Motor neuron (in vitro differentiated cells): ENCODE measurements around the gene NFATC1. TPM values are rescaled to one million over a fixed set of nuclear protein-coding genes. Genes with fewer than 3 reads are reported as not detected.
A peak's percentile ranks its signal among the peaks of the same experiment; 100 is the strongest.
"Not testable (repeated sequence)": the region's sequence is repeated elsewhere in the genome, so short reads cannot be mapped to it uniquely, and the experiment has no call there.

Experiments
- ATAC-seq, 8 experiments: fragments of 200-7000 bp; cut with Tn5 transposase; replicated peaks in 6 of 8; 2 replicates each; pipeline ENCODE4 v1.8.0; 2021; ENCODE audit warnings: mild to moderate bottlenecking in 8 of 8, moderate library complexity in 8 of 8
- H3K27ac ChIP-seq, 2 donors: fragments of 250-450 bp; sonication (Bioruptor Pico); 2 replicates each; pipeline ENCODE4 v1.9.0; 2021; ENCODE audit warnings: antibody characterized with exemption in 2 of 2, mild to moderate bottlenecking in 2 of 2, moderate library complexity in 1 of 2
- H3K4me1 ChIP-seq, 2 donors: fragments of 250-450 bp; sonication (Bioruptor Pico); replicated peaks in 1 of 2; 2 replicates each; pipeline ENCODE4 v1.6.1; 2021; ENCODE audit warnings: antibody characterized with exemption in 2 of 2, mild to moderate bottlenecking in 2 of 2, moderate library complexity in 1 of 2
- H3K4me3 ChIP-seq, 5 donors: fragments of 250-450 bp; sonication (Bioruptor Pico); 2 replicates each; pipeline ENCODE4 v1.9.0; 2021; ENCODE audit warnings: antibody characterized with exemption in 5 of 5, mild to moderate bottlenecking in 5 of 5, moderate library complexity in 4 of 5
- WGBS, 10 experiments: fragments of 450-650 bp; shearing (Covaris generic); methylation state at CpG; one replicate each; pipeline ENCODE4 v1.0.0; 2022; 5-methylcytosine and 5-hydroxymethylcytosine counted together
- in situ Hi-C, 9 experiments: fragments of 400-800 bp; cut with MboI; loops; one replicate each; pipeline ENCODE4 v1.15.0; 2021; ENCODE audit warnings: low sequenced_read_pairs in 9 of 9, low pct_unique_long_range_greater_than_20kb in 2 of 9; ENCODE audit not compliant: unreplicated experiment in 9 of 9
- total RNA-seq, 8 experiments: library from RNA; unstranded; fragments of 300-600 nt; gene quantifications; 2 replicates each; pipeline versions ENCODE4 v1.2.3 to v1.2.4, GENCODE V29; 2022

The NFATC1 gene
- total RNA-seq, 8 experiments from 2014 or later: 0.23 to 21.6 (median 2.3) TPM

- H3K4me3 ChIP-seq: no peak overlapping the region
- peak in 1 of 8 experiments; percentile 25 for ATAC-seq
- no peak overlapping the region for H3K27ac ChIP-seq
- in situ Hi-C loops: no loop called here
- peaks cover 0 to 3% of the 10 kb centered on the region in 2 donors for H3K4me1 ChIP-seq
- 75 to 84% (median 80%) methylated on average over 2 to 6 of the region's 33 CpGs; no CpG with 5 or more reads in 7 of the 10 experiments for WGBS, 10 experiments
Measured at GRCh38 chr18:79478484-79479115, 82.9 kb downstream of the NFATC1 start.

- in situ Hi-C loops: no loop called here
- 60 to 100% (median 88%) methylated on average over 1 to 9 of the region's 25 CpGs; no CpG with 5 or more reads in 3 of the 10 experiments for WGBS, 10 experiments
Measured at GRCh38 chr18:79479116-79479760, 83.5 kb downstream of the NFATC1 start.

DNA sequence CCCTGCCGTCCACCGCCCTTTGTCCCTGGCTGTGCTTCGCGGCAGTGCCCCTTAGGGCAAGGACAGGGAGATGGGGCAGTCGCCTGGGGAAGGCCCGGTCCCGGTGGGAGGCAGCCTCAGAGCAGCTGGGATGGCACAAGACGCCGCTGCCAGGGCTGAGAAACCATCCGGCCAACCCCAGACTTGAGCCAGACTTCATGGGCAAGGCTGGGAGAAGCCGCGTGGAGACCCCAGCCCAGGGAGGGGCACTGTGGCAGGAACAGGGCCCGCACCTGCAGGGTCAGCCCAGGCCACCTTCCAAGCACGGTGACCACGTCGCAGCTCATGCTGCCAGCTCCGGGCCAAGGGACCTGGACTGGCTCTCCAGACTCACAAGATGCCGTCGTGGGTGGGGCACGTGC, 84.0 kb downstream of the NFATC1 start:
- no peak overlapping the region for H3K4me3 ChIP-seq

More at GRCh38 chr18:79479116-79479760, 83.5 kb downstream of the NFATC1 start:
- peak in 5 of 8 experiments; percentile 35 to 72 (median 54) for ATAC-seq
- Histone ChIP-seq H3K4me3 (no peak overlapping the region), H3K27ac (no peak overlapping the region), H3K4me1 (peaks cover 0 to 3% of the 10 kb centered on the region in 2 donors)

GRCh38 chr18:79480171-79481045, 84.7 kb downstream of the NFATC1 start:
- 87 to 100% (median 100%) methylated on average over 1 to 7 of the region's 41 CpGs; no CpG with 5 or more reads in 5 of the 10 experiments for WGBS, 10 experiments
- in situ Hi-C loops: no loop called here
- Histone ChIP-seq H3K4me1 (peaks cover 0 to 3% of the 10 kb centered on the region in 2 donors), H3K4me3 (no peak overlapping the region), H3K27ac (no peak overlapping the region)
- ATAC-seq: no peak

More for the DNA sequence above, 84.0 kb downstream of the NFATC1 start:
- 100% methylated on average over 1 to 2 of the region's 20 CpGs; no CpG with 5 or more reads in 8 of the 10 experiments for WGBS, 10 experiments
- peaks cover 0 to 3% of the 10 kb centered on the region in 2 donors for H3K4me1 ChIP-seq
- no peak overlapping the region for H3K27ac ChIP-seq
- peak in 1 of 8 experiments; percentile 16 for ATAC-seq
- in situ Hi-C loops: no loop called here

- in situ Hi-C loops: no loop called here
- H3K27ac ChIP-seq: no peak overlapping the region
- H3K4me1 ChIP-seq: peaks cover 0 to 3% of the 10 kb centered on the region in 2 donors
- 68 to 99% (median 88%) methylated on average over 3 to 12 of the region's 26 CpGs; no CpG with 5 or more reads in 6 of the 10 experiments for WGBS, 10 experiments
- ATAC-seq: peak in 4 of 8 experiments; percentile 27 to 55 (median 42)
- no peak overlapping the region for H3K4me3 ChIP-seq
Measured at GRCh38 chr18:79481046-79481790, 85.5 kb downstream of the NFATC1 start.

GRCh38 chr18:79483393-79483792, 87.7 kb downstream of the NFATC1 start:
- in situ Hi-C loops, H3K27ac ChIP-seq, H3K4me1 ChIP-seq, ATAC-seq, H3K4me3 ChIP-seq: not testable (repeated sequence)
- 90 to 100% methylated on average over 2 to 20 of the region's 25 CpGs; no CpG with 5 or more reads in 8 of the 10 experiments for WGBS, 10 experiments

DNA sequence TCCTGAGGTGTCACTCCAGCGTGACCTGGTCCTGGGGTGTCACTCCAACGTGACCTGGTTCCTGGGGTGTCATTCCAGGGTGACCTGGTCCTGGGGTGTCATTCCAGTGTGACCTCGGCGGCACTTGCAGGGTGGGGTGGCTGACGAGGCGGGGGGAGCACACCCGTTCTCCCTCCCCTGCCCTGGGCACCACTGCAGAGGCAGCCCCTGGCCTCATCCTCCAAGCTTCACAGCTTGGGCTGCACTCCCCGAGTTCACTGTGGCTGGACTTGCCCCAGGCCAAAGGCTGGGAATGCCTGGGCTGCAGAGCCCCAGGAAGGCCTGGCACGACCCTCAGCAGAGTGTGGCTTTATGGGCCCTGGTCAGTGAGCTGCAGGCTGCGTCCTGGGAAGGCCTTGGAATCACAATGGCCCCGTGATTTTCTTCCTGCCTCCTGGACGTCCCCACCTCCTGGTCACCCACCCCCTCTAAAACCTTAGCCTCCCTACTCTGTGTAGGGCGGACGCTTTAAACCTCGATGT, 88.3 kb downstream of the NFATC1 start:
- 87 to 100% (median 100%) methylated on average over 1 to 3 of the region's 15 CpGs; no CpG with 5 or more reads in 6 of the 10 experiments for WGBS, 10 experiments
- no peak overlapping the region for H3K4me3 ChIP-seq
- H3K27ac ChIP-seq: no peak overlapping the region
- in situ Hi-C loops: no loop called here
- no peak for ATAC-seq
- peaks cover 0 to 3% of the 10 kb centered on the region in 2 donors for H3K4me1 ChIP-seq

DNA sequence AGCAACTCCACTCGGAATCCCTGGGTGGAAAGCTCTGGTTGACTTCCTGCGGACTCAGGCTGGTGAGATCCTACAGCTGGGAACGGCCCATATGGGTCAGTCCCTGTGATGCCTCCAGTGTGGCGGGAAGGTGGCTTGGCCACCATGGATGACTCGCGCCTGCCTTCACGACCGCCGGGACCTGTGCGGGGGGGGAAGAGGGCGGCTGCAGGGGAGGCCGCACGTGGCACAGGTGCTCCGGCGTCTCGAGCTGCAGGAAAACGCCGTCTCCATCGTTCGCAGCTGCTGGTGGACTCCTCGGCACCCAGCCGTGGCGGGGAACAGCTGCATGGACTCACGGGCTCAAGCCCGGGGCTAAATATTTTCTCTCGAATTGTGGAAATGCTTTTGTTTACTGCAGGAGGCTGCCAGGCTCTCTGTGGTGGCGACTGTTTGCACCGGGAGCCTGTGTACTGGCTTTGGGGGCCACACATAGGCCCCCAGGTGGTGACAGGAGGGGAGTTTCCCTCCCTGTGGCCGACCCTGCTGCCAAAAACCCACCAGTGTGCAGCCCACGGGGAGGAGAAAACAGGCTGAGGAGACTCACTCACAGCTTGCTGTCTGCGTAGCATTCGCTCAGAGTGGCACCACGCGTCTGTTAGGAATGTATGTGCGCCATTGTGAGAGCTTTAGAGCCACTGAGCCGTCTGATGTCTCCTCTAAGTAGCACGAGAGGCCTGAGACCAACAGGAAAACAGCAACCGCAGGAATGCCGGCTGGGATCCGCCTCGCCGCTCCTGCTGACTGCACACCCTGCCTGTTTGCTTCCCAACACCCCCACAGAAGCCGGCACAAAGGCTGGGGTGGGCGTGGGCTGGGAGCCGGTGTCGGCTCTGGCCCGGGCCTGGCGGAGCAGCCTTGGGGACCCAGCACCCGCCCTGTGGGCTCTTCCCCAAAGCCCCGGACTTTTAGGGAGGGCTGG, 89.2 kb downstream of the NFATC1 start:
- Histone ChIP-seq H3K4me3 (no peak overlapping the region), H3K4me1 (no peaks in the 10 kb centered on the region), H3K27ac (no peak overlapping the region)
- peak in 3 of 8 experiments; percentile 89 to 93 (median 91) for ATAC-seq
- WGBS, 10 experiments: 12 to 93% (median 86%) methylated on average over 3 to 19 of the region's 50 CpGs; no CpG with 5 or more reads in 4 of the 10 experiments
- in situ Hi-C loops: no loop called here

- H3K4me1 ChIP-seq: no peaks in the 10 kb centered on the region
- H3K27ac ChIP-seq: no peak overlapping the region
- in situ Hi-C loops: no loop called here
- H3K4me3 ChIP-seq: no peak overlapping the region
- ATAC-seq: peak in 7 of 8 experiments; percentile 44 to 82 (median 69)
- 0 to 93% (median 81%) methylated on average over 1 to 12 of the region's 16 CpGs; no CpG with 5 or more reads in 2 of the 10 experiments for WGBS, 10 experiments
Measured at GRCh38 chr18:79485788-79486355, 90.1 kb downstream of the NFATC1 start.

GRCh38 chr18:79486356-79487182, 90.8 kb downstream of the NFATC1 start:
- peak in 1 of 8 experiments; percentile 10 for ATAC-seq
- WGBS, 10 experiments: 82 to 100% (median 93%) methylated on average over 2 to 14 of the region's 69 CpGs; no CpG with 5 or more reads in 7 of the 10 experiments
- Histone ChIP-seq H3K4me1 (no peaks in the 10 kb centered on the region), H3K4me3 (no peak overlapping the region), H3K27ac (no peak overlapping the region)
- in situ Hi-C loops: no loop called here
